ENCODE measurements around the gene ADAM30.

GRCh38 chr1:119868176-119868575 lies 28.1 kb downstream of the ADAM30 start:
- TF ChIP-seq, protein P1, sequence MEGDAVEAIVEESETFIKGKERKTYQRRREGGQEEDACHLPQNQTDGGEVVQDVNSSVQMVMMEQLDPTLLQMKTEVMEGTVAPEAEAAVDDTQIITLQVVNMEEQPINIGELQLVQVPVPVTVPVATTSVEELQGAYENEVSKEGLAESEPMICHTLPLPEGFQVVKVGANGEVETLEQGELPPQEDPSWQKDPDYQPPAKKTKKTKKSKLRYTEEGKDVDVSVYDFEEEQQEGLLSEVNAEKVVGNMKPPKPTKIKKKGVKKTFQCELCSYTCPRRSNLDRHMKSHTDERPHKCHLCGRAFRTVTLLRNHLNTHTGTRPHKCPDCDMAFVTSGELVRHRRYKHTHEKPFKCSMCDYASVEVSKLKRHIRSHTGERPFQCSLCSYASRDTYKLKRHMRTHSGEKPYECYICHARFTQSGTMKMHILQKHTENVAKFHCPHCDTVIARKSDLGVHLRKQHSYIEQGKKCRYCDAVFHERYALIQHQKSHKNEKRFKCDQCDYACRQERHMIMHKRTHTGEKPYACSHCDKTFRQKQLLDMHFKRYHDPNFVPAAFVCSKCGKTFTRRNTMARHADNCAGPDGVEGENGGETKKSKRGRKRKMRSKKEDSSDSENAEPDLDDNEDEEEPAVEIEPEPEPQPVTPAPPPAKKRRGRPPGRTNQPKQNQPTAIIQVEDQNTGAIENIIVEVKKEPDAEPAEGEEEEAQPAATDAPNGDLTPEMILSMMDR (IDR thresholded peaks at IDR 0.05; ENCODE audit: low read length), result no peak
- no peak for TF ChIP-seq EZH2 (IDR thresholded peaks at IDR 0.05; ENCODE audit: borderline replicate concordance, low read length)
